H9 (cell line): ENCODE results near the gene ZNF2. TPM values are rescaled to one million over a fixed set of nuclear protein-coding genes. Genes with fewer than 3 reads are reported as not detected.

Experiments
- DNase-seq: peaks from one replicate; pipeline ENCODE4 v3.0.0-alpha.2; 2017
- H2AFZ ChIP-seq: one replicate; pipeline ENCODE4 v1.6.1; 2013; ENCODE audit warnings: mild to moderate bottlenecking, low read length, control low read depth, moderate library complexity
- H2AK5ac ChIP-seq: 2 replicates; pipeline ENCODE4 v1.6.1; 2013; ENCODE audit warnings: low read length, control low read depth, mixed read lengths; ENCODE audit not compliant: insufficient read length
- H2BK120ac ChIP-seq: one replicate; pipeline ENCODE4 v1.6.1; 2013; ENCODE audit warnings: low read depth, mild to moderate bottlenecking, low read length, control low read depth, inconsistent platforms; ENCODE audit not compliant: poor library complexity, severe bottlenecking
- H2BK12ac ChIP-seq: 2 replicates; pipeline ENCODE4 v1.6.1; 2013; ENCODE audit warnings: low read length, control low read depth, mixed read lengths, low read depth; ENCODE audit not compliant: insufficient read length
- H2BK15ac ChIP-seq: 2 replicates; pipeline ENCODE4 v1.6.1; 2013; ENCODE audit warnings: low read depth, low read length, control low read depth
- H2BK20ac ChIP-seq: one replicate; pipeline ENCODE4 v1.6.1; 2013; ENCODE audit warnings: low read depth, mild to moderate bottlenecking, low read length, control low read depth, inconsistent platforms; ENCODE audit not compliant: poor library complexity, severe bottlenecking
- H2BK5ac ChIP-seq: 2 replicates; pipeline ENCODE4 v1.6.1; 2013; ENCODE audit warnings: low read length, control low read depth, mixed read lengths; ENCODE audit not compliant: insufficient read length
- H3K14ac ChIP-seq: 2 replicates; pipeline ENCODE4 v1.6.1; 2013; ENCODE audit warnings: low read length, control low read depth; ENCODE audit not compliant: insufficient read depth
- H3K18ac ChIP-seq: 2 replicates; pipeline ENCODE4 v1.6.1; 2013; ENCODE audit warnings: low read depth, mild to moderate bottlenecking, mixed read lengths, low read length, control low read depth; ENCODE audit not compliant: insufficient read length
- H3K23ac ChIP-seq: 2 replicates; pipeline ENCODE4 v1.6.1; 2013; ENCODE audit warnings: low read length, control low read depth, mixed read lengths, low read depth; ENCODE audit not compliant: insufficient read length
- H3K23me2 ChIP-seq: 2 replicates; pipeline ENCODE4 v1.6.1; 2013; ENCODE audit warnings: low read depth, mild to moderate bottlenecking, mixed read lengths, low read length, control low read depth; ENCODE audit not compliant: insufficient read length, poor library complexity, severe bottlenecking
- H3K27ac ChIP-seq: 2 replicates; pipeline ENCODE4 v1.5.1; 2013; ENCODE audit warnings: low read length, control low read depth, mixed read lengths, low read depth; ENCODE audit not compliant: insufficient read length
- H3K27me3 ChIP-seq: 2 replicates; pipeline ENCODE4 v1.6.1; 2013; ENCODE audit warnings: low read length, control low read depth, inconsistent platforms; ENCODE audit not compliant: insufficient read depth
- H3K4ac ChIP-seq: 2 replicates; pipeline ENCODE4 v1.6.1; 2013; ENCODE audit warnings: low read depth, mild to moderate bottlenecking, control low read depth, inconsistent platforms, low read length, moderate library complexity
- H3K4me1 ChIP-seq: 2 replicates; pipeline ENCODE4 v1.6.1; 2013; ENCODE audit warnings: low read length, control low read depth, inconsistent platforms; ENCODE audit not compliant: insufficient read depth
- H3K4me2 ChIP-seq: 2 replicates; pipeline ENCODE4 v1.6.1; 2013; ENCODE audit warnings: low read length, control low read depth, mixed read lengths; ENCODE audit not compliant: insufficient read length, insufficient read depth
- H3K56ac ChIP-seq: 2 replicates; pipeline ENCODE4 v1.6.1; 2013; ENCODE audit warnings: low read depth, mild to moderate bottlenecking, mixed read lengths, low read length, control low read depth; ENCODE audit not compliant: insufficient read length
- H3K79me1 ChIP-seq: 2 replicates; pipeline ENCODE4 v1.6.1; 2013; ENCODE audit warnings: low read depth, mild to moderate bottlenecking, moderate library complexity, low read length, control low read depth, inconsistent platforms; ENCODE audit not compliant: insufficient read depth, poor library complexity, severe bottlenecking
- H3K79me2 ChIP-seq: 2 replicates; pipeline ENCODE4 v1.6.1; 2013; ENCODE audit warnings: low read length, control low read depth, inconsistent platforms; ENCODE audit not compliant: insufficient read depth
- H3K9ac ChIP-seq: 2 replicates; pipeline ENCODE4 v1.6.1; 2013; ENCODE audit warnings: low read length, control low read depth, mixed read lengths; ENCODE audit not compliant: insufficient read length; ENCODE audit errors: extremely low read depth
- H3K9me3 ChIP-seq: one replicate; pipeline ENCODE4 v1.6.1; 2013; ENCODE audit warnings: low read depth, low read length, inconsistent platforms; ENCODE audit not compliant: control insufficient read depth
- H3T11ph ChIP-seq: one replicate; pipeline ENCODE4 v1.6.1; 2013; ENCODE audit warnings: mild to moderate bottlenecking, low read length, control low read depth, inconsistent platforms
- H4K20me1 ChIP-seq: one replicate; pipeline ENCODE4 v1.6.1; 2013; ENCODE audit not compliant: control insufficient read depth, insufficient read length, insufficient read depth
- H4K5ac ChIP-seq: 2 replicates; pipeline ENCODE4 v1.6.1; 2013; ENCODE audit warnings: low read depth, mild to moderate bottlenecking, mixed read lengths, low read length, control low read depth; ENCODE audit not compliant: insufficient read length
- H4K8ac ChIP-seq: replicated peaks from 2 replicates; pipeline ENCODE4 v1.6.1; 2013; ENCODE audit warnings: low read length, control low read depth, mixed read lengths, low read depth; ENCODE audit not compliant: insufficient read length
- H4K91ac ChIP-seq: 2 replicates; pipeline ENCODE4 v1.6.1; 2013; ENCODE audit warnings: low read depth, mild to moderate bottlenecking, moderate library complexity, mixed read lengths, low read length, control low read depth; ENCODE audit not compliant: insufficient read length
- H3K27ac Mint-ChIP-seq, 3 experiments: 2 replicates in 2 of 3; 3 replicates in 1 of 3; pipeline ENCODE4 v1.8.0; 2020 to 2021; ENCODE audit warnings: mixed read lengths in 3 of 3, mild to moderate bottlenecking in 1 of 3, moderate library complexity in 1 of 3
- H3K27me3 Mint-ChIP-seq: 2 replicates; pipeline ENCODE4 v1.8.0; 2021; ENCODE audit warnings: low read depth, mild to moderate bottlenecking, moderate library complexity, mixed read lengths
- H3K36me3 Mint-ChIP-seq, 3 experiments: 2 replicates in 2 of 3; 3 replicates in 1 of 3; pipeline ENCODE4 v1.8.0; 2020 to 2021; ENCODE audit warnings: low read depth in 3 of 3, mixed read lengths in 3 of 3; ENCODE audit not compliant: insufficient read depth in 1 of 3
- H3K4me1 Mint-ChIP-seq, 2 experiments: 2 replicates each; pipeline ENCODE4 v1.8.0; 2020; ENCODE audit warnings: mixed read lengths in 2 of 2
- H3K4me3 Mint-ChIP-seq, 2 experiments: 2 replicates in 1 of 2; 3 replicates in 1 of 2; pipeline ENCODE4 v1.8.0; 2020 to 2021; ENCODE audit warnings: mild to moderate bottlenecking in 2 of 2, mixed read lengths in 2 of 2, moderate library complexity in 1 of 2
- H3K9me3 Mint-ChIP-seq, 2 experiments: 2 replicates in 1 of 2; 3 replicates in 1 of 2; pipeline ENCODE4 v1.8.0; 2020; ENCODE audit warnings: mild to moderate bottlenecking in 2 of 2, mixed read lengths in 2 of 2, moderate library complexity in 1 of 2
- WGBS: extraction: QIAGEN DNeasy Blood & Tissue Kit; methylation state at CpG from one replicate; pipeline ENCODE4 v1.1.7; 2013; ENCODE audit warnings: missing lambda C conversion rate, low lambda C conversion rate, mixed read lengths; ENCODE audit not compliant: insufficient read length; ENCODE audit errors: extremely low coverage; 5-methylcytosine and 5-hydroxymethylcytosine counted together
- total RNA-seq: library from RNA; stranded (reverse); gene quantifications from 2 replicates; pipeline ENCODE4 v1.2.1, GENCODE V29; 2021
- TF ChIP-seq, protein P1 (sequence below): fragments of 200-600 bp; sonication (generic); conservative IDR thresholded peaks from 3 replicates; pipeline ENCODE4 v1.8.0; 2021; ENCODE audit warnings: antibody characterized with exemption, mild to moderate bottlenecking

The ZNF2 gene
- total RNA-seq, 1 experiment from 2014 or later = 2.2 TPM

DNA sequence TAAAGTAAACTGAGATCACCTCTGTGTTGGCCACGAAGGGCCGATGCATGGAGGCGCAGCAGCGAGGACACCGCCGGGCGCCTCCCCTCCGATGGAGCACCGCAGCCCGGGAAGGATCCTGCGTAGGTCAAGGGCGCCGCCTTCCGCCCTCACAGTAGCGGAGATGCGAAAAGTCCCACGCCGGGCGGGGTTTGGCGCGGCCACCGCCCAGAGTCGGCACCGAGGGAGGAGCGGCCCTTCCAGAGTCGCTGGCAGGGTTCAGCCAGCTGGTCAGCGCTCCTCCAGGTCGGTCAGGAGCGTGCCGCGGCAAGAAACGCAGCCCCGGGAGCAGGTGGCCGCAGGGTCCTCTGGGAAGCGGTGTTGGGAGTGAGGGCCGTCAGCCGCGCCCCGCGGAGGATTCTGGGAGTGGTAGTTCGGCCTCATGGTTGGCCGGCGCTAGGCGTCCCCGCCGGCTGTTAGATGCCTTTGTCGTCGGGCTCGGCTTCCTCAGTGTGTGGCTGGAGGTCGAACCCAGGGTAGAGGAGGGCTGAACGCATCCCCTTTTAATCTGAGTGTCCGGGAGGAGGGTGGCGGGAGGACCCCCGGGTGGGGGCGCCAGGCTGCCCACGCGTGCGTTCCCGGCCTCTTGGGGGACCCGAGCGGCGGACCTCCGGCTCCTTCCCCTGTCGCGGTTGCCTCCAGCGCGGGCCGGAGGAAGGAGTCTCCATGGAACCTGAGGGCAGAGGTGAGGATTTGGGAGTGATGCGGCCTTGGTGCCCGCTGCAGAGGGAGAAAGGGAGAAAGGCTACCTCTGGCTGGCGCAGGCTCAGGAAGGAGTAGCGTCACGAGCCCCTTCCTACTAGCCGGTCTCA, 41.7 kb downstream of the ZNF2 start, which contains the start of gene ZNF892:
Gene ZNF892 (plus strand): TSS at position 411 of the 851 bp plus-strand sequence. CDS start 295 bp downstream, at position 706.
- Histone ChIP-seq H3K14ac (peak within 1 kb of the TSS; percentile 80), H2BK15ac (no peak within 1 kb of the TSS), H4K8ac (no peak within 1 kb of the TSS), H4K20me1 (no peaks in the 10 kb centered on the region), H3K18ac (peak within 1 kb of the TSS; percentile 20), H3T11ph (no peak within 1 kb of the TSS), H2BK120ac (no peak within 1 kb of the TSS), H3K79me2 (no peaks in the 10 kb centered on the region), H3K9me3 (peaks cover 22% of the 10 kb centered on the region), H4K5ac (no peak within 1 kb of the TSS), H4K91ac (no peak within 1 kb of the TSS), H3K27ac (no peak within 1 kb of the TSS), H3K4me2 (peak within 1 kb of the TSS; percentile 47), H2AK5ac (no peak within 1 kb of the TSS), H3K23ac (no peak within 1 kb of the TSS), H2BK12ac (no peak within 1 kb of the TSS), H3K4me1 (no peaks in the 10 kb centered on the region), H2BK20ac (no peak within 1 kb of the TSS), H3K9ac (peak within 1 kb of the TSS; percentile 44), H3K4ac (no peak within 1 kb of the TSS), H3K27me3 (peaks cover 8% of the 10 kb centered on the region), H2BK5ac (no peak within 1 kb of the TSS), H3K79me1 (no peaks in the 10 kb centered on the region), H3K56ac (no peak within 1 kb of the TSS), H3K23me2 (peaks cover 3% of the 10 kb centered on the region), H2AFZ (no peak within 1 kb of the TSS)
- H3K27me3 Mint-ChIP-seq = peaks cover 25% of the 10 kb centered on the region
- TF ChIP-seq, protein P1, sequence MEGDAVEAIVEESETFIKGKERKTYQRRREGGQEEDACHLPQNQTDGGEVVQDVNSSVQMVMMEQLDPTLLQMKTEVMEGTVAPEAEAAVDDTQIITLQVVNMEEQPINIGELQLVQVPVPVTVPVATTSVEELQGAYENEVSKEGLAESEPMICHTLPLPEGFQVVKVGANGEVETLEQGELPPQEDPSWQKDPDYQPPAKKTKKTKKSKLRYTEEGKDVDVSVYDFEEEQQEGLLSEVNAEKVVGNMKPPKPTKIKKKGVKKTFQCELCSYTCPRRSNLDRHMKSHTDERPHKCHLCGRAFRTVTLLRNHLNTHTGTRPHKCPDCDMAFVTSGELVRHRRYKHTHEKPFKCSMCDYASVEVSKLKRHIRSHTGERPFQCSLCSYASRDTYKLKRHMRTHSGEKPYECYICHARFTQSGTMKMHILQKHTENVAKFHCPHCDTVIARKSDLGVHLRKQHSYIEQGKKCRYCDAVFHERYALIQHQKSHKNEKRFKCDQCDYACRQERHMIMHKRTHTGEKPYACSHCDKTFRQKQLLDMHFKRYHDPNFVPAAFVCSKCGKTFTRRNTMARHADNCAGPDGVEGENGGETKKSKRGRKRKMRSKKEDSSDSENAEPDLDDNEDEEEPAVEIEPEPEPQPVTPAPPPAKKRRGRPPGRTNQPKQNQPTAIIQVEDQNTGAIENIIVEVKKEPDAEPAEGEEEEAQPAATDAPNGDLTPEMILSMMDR = peak; percentile 39; the same call in 2 of the 3 replicates
- no CpG with 5 or more reads among the region's 74 CpGs for WGBS
- peak within 1 kb of the TSS; percentile 86 to 92 for H3K4me3 Mint-ChIP-seq
- H3K36me3 Mint-ChIP-seq = peaks cover 35 to 42% (median 35%) of the 10 kb centered on the region in 3 experiments
- peaks cover 33 to 35% of the 10 kb centered on the region in 2 experiments for H3K9me3 Mint-ChIP-seq
- peaks cover 21 to 25% of the 10 kb centered on the region in 2 experiments for H3K4me1 Mint-ChIP-seq
- DNase-seq = peak; percentile 96
- peak within 1 kb of the TSS; percentile 88 to 96 (median 94); a peak in 6 of 7 replicates for H3K27ac Mint-ChIP-seq
